Sigmoid colon (tissue), 7 donors: ENCODE results near the gene BCL2L1. TPM values are rescaled to one million over a fixed set of nuclear protein-coding genes. Genes with fewer than 3 reads are reported as not detected.
A peak's percentile ranks its signal among the peaks of the same experiment; 100 is the strongest.

ENCODE experiments used
- DNase-seq: peaks from one replicate; pipeline ENCODE4 v3.0.0-alpha.2; 2019
- H3K27ac ChIP-seq, 4 donors: fragments of 200-600 bp; sonication (generic); one replicate each; pipeline ENCODE4 v1.5.1; 2016 to 2019; ENCODE audit warnings: mild to moderate bottlenecking in 1 of 4
- H3K27me3 ChIP-seq, 3 donors: fragments of 200-600 bp; sonication (generic); one replicate each; pipeline ENCODE4 v1.5.1; 2019; ENCODE audit warnings: mild to moderate bottlenecking in 1 of 3
- H3K36me3 ChIP-seq, 4 donors: fragments of 200-600 bp; sonication (generic); one replicate each; pipeline ENCODE4 v1.5.1; 2016 to 2019
- H3K4me1 ChIP-seq, 4 donors: fragments of 200-600 bp; sonication (generic); one replicate each; pipeline ENCODE4 v1.5.1; 2017 to 2019
- H3K4me3 ChIP-seq, 4 donors: fragments of 200-600 bp; sonication (generic); one replicate each; pipeline ENCODE4 v1.5.1; 2017 to 2019; ENCODE audit warnings: mild to moderate bottlenecking in 2 of 4, moderate library complexity in 1 of 4
- H3K9me3 ChIP-seq, 4 donors: fragments of 200-600 bp in 3 of 4; sonication (generic) in 3 of 4; one replicate each; pipeline versions ENCODE4 v1.5.1 to v1.6.1; 2013 to 2019
- CTCF ChIP-seq, 4 experiments: fragments of 450-650 bp in 3 of 4; fragments of 200-600 bp in 1 of 4; IDR thresholded peaks; one replicate each; pipeline ENCODE4 v1.5.1; 2016 to 2019; ENCODE audit warnings: antibody characterized with exemption in 4 of 4, mild to moderate bottlenecking in 3 of 4, moderate library complexity in 2 of 4
- EP300 ChIP-seq, 4 donors: sonication (generic); formaldehyde crosslinking; IDR thresholded peaks; one replicate each; pipeline ENCODE4 v1.6.1; 2017; ENCODE audit warnings: antibody characterized with exemption in 4 of 4
- POLR2A ChIP-seq, 2 donors: fragments of 450-650 bp; IDR thresholded peaks; one replicate each; pipeline ENCODE4 v1.6.1; 2016; ENCODE audit warnings: antibody characterized with exemption in 2 of 2, mild to moderate bottlenecking in 2 of 2, moderate library complexity in 2 of 2
- POLR2AphosphoS5 ChIP-seq, 4 donors: sonication (generic); formaldehyde crosslinking; IDR thresholded peaks; one replicate each; pipeline ENCODE4 v1.6.1; 2017; ENCODE audit warnings: antibody characterized with exemption in 4 of 4
- WGBS, 2 donors: extraction: QIAGEN DNeasy Blood & Tissue Kit; methylation state at CpG; one replicate each; pipeline ENCODE4 v1.1.7; 2013; 5-methylcytosine and 5-hydroxymethylcytosine counted together
- intact Hi-C: fragments of 100-400 bp; cut with DNase I; formaldehyde crosslinking; loops from one replicate; pipeline ENCODE4 v1.15.1; 2023
- polyA plus RNA-seq, 3 donors: library from polyadenylated mRNA; stranded (reverse); fragments of 200-250 nt; gene quantifications; one replicate each; pipeline ENCODE4 v1.2.3, GENCODE V29; 2013
- total RNA-seq, 4 donors: library from RNA; depleted of rRNA; stranded (reverse); fragments of >200 nt; gene quantifications; one replicate each; pipeline ENCODE4 v1.1.0, GENCODE V29; 2016
- donor health status: healthy with polysubstance abuse.
- donor health status: Bipolar disorder and iron deficiency.
- donor health status: healthy.

BCL2L1 gene
- total and polyA plus RNA-seq, 7 donors, result 53.2 to 94.8 (median 71.3) TPM

- DNase-seq, result peak; percentile 79
- peaks cover 0 to 78% (median 68%) of the 10 kb centered on the region in 4 donors for H3K4me1 ChIP-seq
- WGBS, 2 donors, result 29 to 55% methylated on average over 7 of the region's 7 CpGs
- no peak overlapping the region for H3K4me3 ChIP-seq
- H3K27me3 ChIP-seq, result no peaks in the 10 kb centered on the region
- peak overlapping the region; percentile 10 to 64 (median 54) for H3K27ac ChIP-seq
- no peak for TF ChIP-seq POLR2A (IDR thresholded peaks at IDR 0.05)
- TF ChIP-seq POLR2AphosphoS5 (IDR thresholded peaks at IDR 0.05), result peak in 1 of 4 donors; percentile 5
- intact Hi-C loops, result no loop called here
- H3K36me3 ChIP-seq, result peaks cover 0 to 16% (median 9%) of the 10 kb centered on the region in 4 donors
- no peaks in the 10 kb centered on the region for H3K9me3 ChIP-seq
Measured at GRCh38 chr20:31666258-31667042, 56.2 kb downstream of the BCL2L1 start.

- Histone ChIP-seq H3K9me3 (no peaks in the 10 kb centered on the region), H3K4me3 (no peak overlapping the region), H3K27me3 (no peaks in the 10 kb centered on the region), H3K4me1 (peaks cover 0 to 76% (median 65%) of the 10 kb centered on the region in 4 donors), H3K27ac (peak overlapping the region; percentile 53 to 71 (median 66)), H3K36me3 (peaks cover 0 to 16% (median 9%) of the 10 kb centered on the region in 4 donors)
- 96 to 97% methylated on average over 10 of the region's 10 CpGs for WGBS, 2 donors
- TF ChIP-seq CTCF (IDR thresholded peaks at IDR 0.05) (no peak), EP300 (IDR thresholded peaks at IDR 0.05) (no peak), POLR2AphosphoS5 (IDR thresholded peaks at IDR 0.05) (no peak), POLR2A (IDR thresholded peaks at IDR 0.05) (no peak)
- intact Hi-C loops, result no loop called here
- DNase-seq, result no peak
Measured at GRCh38 chr20:31665753-31666152, 56.9 kb downstream of the BCL2L1 start.

- 18 to 55% methylated on average over 2 of the region's 2 CpGs for WGBS, 2 donors
- Histone ChIP-seq H3K4me3 (no peak overlapping the region), H3K9me3 (no peaks in the 10 kb centered on the region), H3K4me1 (peaks cover 0 to 67% (median 56%) of the 10 kb centered on the region in 4 donors), H3K36me3 (peaks cover 0 to 16% (median 9%) of the 10 kb centered on the region in 4 donors), H3K27me3 (no peaks in the 10 kb centered on the region), H3K27ac (peak overlapping the region; percentile 53 to 71 (median 66))
- intact Hi-C loops, result no loop called here
- DNase-seq, result no peak
- no peak for TF ChIP-seq POLR2AphosphoS5 (IDR thresholded peaks at IDR 0.05)
- TF ChIP-seq POLR2A (IDR thresholded peaks at IDR 0.05), result no peak
- TF ChIP-seq EP300 (IDR thresholded peaks at IDR 0.05), result no peak
- TF ChIP-seq CTCF (IDR thresholded peaks at IDR 0.05), result no peak
Measured at GRCh38 chr20:31664696-31665354, 57.8 kb downstream of the BCL2L1 start.

- peak overlapping the region; percentile 53 to 71 (median 66) for H3K27ac ChIP-seq
- intact Hi-C loops, result no loop called here
- TF ChIP-seq CTCF (IDR thresholded peaks at IDR 0.05) (no peak), POLR2AphosphoS5 (IDR thresholded peaks at IDR 0.05) (peak in 1 of 4 donors; percentile 6)
- WGBS, 2 donors, result 11 to 55% methylated on average over 11 of the region's 11 CpGs
- no peaks in the 10 kb centered on the region for H3K9me3 ChIP-seq
- H3K27me3 ChIP-seq, result no peaks in the 10 kb centered on the region
- peak; percentile 78 for DNase-seq
- no peak overlapping the region for H3K4me3 ChIP-seq
- peaks cover 0 to 16% (median 9%) of the 10 kb centered on the region in 4 donors for H3K36me3 ChIP-seq
- peaks cover 0 to 59% (median 49%) of the 10 kb centered on the region in 4 donors for H3K4me1 ChIP-seq
Measured at GRCh38 chr20:31663838-31664695, 58.6 kb downstream of the BCL2L1 start.
